T-helper 1 cell (primary cell): ENCODE results near the gene GALNT14.

Experiments
- DNase-seq, 5 donors: peaks; one replicate each; pipeline ENCODE4 v3.0.0-alpha.2; 2012 to 2020

GALNT14 gene

DNA sequence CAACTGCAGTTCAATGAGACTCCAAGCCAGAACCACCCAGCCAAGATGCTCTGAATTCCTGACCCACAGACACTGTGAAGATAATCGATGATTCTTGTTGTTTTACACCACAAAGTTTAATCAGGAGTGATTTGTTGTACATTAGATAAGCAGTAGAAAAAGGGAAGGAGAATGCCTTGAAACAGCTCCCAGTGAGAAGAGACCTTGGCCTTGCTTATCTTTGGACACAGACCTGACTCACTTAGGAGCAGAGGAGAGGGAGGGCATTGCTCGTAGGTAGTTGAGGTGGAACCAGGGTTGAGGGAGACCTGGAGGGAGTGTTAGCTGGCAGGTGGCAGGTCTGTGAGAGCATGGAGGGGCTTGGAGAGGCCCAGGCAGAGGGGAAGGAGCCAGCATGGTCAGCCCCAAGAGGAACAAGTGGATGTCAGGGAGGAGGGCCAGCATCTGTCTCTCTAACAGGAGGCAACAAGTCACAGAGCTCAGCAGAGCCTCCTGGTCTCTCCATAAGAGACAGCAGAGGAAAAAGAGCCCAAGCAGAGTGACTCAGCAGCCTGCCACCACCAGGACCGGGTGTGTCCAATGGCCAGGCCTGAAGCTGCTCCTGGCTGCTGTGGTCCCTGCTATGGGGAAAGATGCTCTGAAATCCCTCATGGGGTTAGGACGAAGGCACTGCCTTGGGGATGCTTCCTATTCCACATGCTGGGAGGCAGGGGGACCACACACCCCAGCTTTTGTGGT, 169.4 kb downstream of the GALNT14 start:
- DNase-seq: no peak

DNA sequence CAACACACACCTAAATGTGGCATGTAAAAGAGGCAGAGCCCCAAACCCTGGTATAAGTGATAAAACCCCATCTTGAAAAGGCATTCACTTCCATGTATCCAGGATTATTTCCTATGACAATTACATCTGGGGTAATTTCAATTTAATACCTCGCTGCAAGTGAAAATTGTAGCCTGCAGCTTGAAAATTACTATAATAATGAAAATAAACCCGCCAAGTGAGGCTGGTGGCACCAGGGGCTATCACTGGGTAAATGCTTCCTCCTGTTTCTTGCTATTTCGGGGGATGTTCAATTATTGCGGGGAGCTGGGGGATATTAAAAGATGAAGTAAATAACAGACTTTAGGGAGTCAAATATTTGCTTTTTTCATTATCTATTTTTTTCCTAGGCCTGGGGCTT, 171.5 kb downstream of the GALNT14 start:
- no peak for DNase-seq

DNA sequence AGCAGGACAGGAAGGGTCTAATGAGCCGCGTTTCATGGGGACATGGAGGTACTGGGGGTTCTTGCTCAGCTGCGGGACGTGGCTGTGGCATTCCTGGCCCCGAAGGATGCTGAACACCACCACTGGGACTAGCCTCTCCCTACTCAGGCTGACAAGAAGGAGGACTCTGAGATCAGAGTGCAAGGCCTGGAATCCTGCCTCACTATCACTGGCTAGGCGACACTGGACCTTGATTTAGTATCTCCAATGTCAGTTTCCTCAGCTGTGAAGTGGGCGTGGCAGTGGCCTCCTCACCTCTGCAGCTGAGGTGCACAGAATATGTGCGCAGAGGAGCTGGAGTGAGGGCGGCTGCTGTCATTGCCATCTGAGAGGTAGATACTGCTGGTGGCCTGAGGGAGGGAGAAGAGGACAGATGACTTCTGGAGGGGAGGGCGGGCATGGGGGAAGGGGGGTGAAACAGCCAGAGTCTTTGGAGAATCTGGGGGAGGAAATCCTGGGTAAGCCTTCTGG, 173.2 kb downstream of the GALNT14 start:
- DNase-seq: no peak

DNA sequence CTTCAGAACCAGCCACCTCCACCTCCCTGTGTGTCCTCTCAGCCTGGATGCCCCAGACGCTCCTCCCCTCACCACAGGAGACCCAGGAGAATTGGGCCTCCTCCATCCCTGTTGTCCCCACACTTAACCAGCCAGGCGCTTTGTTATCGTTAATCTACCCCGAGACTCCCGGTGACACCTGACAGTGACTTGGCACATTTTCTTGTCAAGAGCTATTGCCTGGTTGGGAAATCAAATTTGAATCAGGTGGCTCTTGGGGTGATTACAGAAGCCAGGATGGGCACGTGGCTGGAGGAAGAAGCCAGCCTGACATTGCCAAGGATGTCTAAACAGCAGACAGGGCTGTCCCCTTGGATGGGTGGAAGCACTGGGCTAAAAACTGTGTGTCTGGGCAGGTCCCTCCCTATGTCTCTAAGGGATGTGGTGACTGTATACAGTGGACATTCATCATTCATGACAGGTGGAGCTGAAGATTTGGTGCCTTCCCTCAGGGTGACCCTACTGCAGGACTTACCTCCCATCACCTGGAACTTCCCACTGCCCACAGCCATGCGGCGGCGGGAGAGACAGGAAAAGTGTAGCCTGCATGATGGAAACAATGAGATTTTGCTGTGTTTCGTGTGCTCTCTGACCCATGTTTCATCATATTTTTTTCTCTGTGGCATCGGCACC, 173.8 kb downstream of the GALNT14 start:
- DNase-seq: no peak

DNA sequence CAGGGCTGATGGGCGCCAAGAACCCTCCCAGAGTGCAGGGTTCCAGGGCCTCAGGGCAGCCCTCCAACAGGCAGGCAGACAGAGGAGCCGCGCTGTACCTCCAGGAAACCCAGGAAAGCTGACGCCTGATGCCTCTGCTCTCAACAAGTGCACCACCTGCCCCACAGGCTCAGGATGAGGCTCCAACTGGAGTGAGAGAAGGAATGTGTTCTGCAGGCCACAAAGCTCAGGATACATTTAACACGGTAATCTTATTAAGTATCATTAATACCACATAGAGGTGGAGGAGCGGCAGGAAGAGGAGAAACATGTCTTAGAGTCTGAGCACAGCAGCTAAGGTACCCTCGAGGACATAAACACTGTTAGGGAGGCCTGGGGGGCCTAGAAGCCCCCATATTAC, 175.1 kb downstream of the GALNT14 start:
- no peak for DNase-seq

DNA sequence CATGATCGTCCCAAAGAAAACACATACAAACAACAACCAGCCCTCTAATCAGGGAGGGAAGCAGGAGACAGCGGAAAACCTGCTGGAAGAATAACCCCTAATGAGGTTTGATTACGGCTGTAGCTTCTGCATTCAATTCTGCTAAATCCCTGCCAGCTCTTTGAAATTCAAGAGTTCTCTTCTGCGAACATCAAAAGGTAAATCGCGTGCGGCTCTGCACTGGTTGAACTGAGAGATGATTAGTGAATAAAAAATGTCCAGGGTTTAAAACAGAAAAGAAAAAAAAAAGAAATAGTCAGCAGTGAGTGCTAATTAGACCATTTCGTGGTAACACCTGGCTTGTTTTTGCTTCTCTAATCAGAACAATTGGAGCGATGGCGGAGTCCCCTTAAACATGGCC, 178.0 kb downstream of the GALNT14 start:
- DNase-seq: no peak

DNA sequence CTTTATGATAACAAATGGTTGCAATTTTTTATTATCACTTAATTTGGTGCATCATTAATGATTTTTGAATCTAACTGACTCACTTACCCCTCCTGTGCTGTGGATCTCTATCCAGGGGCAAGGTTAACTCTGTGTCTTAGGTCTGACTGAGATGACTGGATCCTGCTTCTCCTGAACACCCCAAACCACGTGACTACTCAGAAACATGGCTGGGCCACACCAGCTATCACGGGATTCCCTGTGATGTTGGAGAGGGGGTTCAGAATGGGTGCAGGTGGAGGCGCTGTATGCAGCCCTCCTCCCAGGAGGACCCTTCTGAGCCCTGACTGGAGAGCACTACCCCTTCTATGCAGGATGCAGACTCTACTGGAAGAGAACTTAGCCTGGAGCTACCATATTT, 178.6 kb downstream of the GALNT14 start:
- DNase-seq: no peak

DNA sequence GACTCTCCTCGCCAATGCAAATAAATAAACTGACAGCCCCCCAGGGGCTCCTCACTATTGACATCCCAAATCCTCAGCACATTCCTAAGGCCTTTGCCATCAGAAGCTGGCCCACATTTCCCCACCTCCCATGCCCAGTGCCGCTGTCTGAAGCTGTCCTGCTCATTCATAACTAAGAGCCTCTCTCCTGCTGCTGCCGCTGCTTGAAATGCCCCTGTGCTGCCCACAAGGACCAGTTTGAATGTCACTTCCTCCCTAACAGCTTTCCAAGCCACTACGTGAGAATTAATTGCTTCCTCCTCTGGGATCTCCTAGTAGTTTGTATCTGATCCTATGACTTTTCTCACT, 179.3 kb downstream of the GALNT14 start:
- no peak for DNase-seq

DNA sequence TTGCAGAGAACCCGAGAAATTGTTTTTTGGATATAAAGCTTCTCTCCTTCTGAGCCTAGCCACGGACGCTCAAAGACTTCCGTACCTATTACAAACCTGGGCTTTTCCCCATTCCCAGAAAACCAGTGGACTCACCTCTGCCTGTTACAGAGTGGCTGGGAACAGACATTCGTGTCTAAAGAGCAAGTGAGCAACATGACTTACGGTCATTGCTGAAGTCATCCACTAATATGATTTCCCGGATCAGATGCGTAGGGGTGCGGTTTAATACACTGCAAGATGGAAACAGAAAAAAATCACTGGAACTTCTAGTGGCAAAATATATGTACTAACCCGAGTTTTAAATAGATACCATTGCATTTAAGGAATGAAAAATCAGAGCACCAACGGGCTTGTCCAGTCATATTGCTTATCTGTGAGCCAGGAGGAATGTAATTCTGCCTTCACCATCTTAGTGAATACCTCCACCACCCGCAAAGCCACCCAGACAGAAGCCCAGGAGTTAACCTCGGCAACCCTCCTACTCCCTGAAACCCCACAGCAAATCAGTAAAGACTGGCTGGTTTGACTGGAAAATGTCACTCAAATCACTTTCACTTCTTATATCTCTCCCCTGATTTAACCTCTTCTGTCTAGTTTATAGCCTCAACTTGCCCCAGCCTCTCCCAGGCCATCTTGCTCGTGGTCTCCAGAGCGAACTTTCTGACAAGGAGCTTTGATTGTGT, 179.9 kb downstream of the GALNT14 start:
- no peak for DNase-seq

DNA sequence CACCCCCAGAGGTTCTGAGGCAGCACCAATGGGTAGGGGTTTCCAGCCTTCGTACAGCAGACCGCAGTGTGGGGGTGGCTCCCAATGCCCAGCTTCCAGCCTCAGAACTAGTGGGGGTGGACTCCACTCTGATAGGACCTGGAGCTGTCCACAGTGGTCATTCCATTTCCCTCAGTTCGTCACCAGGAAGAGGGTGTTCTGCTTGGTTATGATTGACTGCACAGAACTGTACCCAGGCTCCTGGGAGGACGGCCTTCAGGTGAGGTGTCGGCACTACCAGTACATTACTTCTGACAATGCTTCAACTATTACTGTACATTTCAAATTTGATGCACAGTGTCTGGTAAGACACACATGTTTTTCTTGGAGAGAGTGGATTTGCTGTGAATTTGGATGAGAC, 180.6 kb downstream of the GALNT14 start:
- DNase-seq: no peak

DNA sequence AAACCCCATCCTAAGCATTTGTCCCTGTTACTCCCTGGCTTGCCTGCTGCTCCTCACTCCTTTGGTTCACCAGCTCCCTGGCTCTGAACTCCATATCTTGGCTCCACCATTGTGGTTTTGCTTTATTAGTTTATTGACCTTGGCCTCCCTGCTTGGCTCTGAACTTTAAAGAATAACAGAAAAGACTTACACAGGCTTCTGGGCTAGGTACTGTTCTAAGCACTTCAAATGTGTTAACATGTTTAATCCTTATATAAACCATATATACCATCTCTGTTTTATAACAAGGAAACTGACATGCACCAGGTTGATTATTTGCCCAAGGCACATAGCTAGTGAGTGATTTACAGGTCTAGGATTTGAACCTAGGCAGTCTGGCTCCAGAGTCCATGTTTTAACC, 181.2 kb downstream of the GALNT14 start:
- no peak for DNase-seq

DNA sequence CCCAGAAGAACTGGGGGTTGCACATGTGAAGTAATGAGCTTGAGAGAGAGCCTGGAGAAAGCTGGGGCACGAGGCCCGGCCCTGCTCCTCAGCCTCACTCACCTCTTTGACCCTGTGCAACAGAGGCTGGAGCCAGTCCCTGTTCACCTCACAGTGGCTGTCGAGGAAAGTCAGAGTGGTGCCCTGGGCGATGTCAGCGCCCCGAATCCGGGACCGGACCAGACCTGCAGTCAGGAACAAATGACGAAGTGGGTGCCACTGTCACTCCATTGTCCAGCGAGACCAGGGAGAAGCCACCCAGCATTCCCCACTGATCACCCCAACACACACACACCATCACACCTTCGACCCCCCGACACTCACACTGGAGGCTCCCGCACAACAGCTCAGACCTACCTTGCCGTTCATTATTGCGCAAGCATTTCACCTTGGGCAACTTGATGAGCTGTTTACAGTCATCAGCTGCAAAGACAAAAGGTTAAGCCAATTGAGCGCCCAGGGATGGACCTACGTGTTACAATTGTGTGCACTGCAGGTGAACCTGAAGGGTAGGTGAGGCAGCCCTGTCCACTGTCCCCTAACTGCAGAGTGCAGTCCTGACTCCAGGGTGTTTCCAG, 182.6 kb downstream of the GALNT14 start:
- DNase-seq: no peak

DNA sequence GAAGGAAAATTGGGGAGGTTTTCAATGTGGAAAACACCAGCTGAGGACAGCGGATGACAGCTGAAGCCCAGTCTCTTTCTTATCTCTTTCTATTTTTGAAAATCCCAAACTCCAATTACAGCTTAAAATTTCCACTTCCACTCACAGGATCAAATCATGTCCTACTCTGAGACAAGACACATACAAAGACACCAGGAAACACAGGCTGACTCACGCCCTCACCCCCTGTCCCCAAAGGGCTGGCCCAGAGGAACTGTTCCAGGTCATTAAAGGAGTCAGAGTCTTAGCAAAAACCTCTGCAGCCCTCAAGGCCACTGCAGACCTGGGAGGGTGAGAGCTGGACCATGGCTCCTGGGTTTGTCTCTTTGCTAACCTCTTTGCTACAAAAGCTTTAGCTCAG, 187.9 kb downstream of the GALNT14 start:
- DNase-seq: no peak

DNA sequence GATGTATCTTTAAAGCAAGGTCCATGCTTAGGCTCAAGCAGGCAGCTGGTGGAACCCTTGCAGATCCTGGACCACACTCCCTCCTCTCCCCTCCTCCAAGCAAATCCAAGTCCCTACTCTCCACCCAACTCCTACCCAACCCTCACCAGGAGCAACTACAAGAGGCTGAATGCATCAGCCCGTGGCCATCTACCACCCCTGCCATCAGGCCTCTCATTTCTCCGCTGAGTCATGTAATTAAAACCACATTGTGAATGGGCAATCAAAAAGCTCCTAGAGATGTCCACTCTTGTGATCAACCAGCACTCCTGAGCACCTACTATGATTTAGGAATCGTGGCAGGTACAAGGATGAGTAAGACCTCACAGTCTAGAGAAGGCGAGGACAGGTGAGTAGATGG, 188.8 kb downstream of the GALNT14 start:
- no peak for DNase-seq

DNA sequence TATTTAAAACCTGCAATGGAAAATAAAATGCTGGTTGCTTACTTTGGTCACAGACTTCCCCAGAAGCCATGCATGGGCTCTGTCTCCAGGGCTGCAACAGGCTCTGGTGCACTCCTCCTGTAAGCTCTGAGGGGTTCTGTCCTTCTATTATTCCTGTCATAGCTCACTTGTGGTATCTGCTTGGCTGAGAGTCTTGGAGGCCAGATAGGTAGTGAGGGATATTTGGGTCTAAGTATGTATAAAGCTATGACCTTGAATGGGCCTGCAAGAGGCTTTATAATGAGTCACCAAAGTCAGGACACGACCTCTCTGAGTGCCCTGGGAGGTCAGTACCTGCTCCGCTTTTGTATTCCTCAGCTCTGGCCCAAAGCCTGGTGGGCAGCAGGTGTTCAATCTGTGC, 189.4 kb downstream of the GALNT14 start:
- no peak for DNase-seq

DNA sequence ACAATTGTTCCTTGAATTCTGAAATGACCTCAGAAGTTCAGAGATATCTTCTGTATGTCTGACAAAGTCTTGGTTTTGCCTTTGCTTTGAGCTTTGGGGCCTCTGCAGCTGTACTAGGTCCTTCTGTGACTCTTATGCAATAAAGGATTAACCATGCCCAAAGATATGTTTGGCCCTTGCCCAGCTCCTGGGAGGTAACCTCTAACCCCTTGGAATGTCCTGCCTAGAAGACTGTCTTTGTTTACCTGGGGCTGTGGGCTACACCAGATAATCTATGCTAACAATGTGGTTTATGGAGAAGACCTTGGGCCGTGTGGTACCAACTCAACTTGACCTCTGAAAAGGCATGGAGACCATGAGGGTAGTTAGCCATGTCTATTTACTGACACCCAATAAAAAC, 190.1 kb downstream of the GALNT14 start:
- DNase-seq: no peak

DNA sequence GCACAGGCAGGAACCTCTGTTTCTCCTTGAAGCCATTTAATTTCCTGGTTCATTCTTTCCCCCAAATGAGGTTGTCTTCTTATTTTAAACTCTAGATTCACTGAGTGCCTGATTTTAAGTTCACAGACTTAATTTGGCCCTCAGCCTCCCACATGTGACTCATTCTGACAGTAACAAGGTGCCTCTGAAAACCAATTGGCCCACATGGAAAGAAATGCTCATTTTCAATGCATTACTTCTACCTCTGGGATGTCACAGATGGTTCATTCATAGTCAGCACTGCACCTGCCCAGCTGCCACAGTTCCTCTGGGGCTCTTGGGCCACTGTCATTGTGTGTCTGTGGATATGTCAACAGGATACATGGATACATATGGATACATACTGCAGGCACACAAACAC, 190.6 kb downstream of the GALNT14 start:
- DNase-seq: no peak

DNA sequence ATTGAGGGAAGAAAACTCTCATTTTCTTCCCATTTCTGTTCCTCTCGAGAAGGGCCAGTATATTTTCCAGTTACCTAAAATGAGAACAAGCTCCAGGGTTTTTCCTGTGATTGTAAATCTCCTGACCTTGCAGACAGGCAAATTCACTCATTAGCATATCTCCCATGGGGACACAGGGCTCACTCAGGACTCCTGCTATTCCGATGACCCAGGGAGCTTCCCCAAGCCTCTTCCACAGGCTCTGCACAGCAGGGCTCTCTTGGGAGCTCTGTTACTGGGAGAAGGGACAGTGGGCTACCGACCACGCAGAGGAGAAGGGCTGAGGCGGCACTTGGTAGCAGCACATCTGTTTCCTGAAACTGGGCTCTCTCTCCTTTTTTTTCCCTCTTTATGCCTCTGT, 195.8 kb downstream of the GALNT14 start:
- DNase-seq: no peak

DNA sequence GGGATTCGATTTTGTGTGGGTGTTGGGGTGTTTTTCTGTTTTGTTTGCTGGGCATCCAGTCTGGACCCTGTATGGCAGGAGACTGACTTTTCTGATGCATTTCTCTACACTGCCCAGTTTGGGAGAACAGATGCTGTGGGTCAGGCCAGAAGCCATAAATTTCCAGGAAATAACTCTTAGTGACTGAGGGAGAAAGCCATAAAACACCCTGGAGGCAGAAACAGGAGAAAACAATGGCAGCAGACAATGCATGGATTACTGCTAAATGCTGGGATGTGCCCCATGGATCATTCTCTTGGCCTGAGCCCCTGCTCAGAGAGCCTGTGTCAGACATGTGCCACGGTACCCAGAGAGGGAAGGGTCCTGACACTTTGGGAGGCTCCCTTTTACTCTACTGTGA, 197.4 kb downstream of the GALNT14 start:
- no peak for DNase-seq

DNA sequence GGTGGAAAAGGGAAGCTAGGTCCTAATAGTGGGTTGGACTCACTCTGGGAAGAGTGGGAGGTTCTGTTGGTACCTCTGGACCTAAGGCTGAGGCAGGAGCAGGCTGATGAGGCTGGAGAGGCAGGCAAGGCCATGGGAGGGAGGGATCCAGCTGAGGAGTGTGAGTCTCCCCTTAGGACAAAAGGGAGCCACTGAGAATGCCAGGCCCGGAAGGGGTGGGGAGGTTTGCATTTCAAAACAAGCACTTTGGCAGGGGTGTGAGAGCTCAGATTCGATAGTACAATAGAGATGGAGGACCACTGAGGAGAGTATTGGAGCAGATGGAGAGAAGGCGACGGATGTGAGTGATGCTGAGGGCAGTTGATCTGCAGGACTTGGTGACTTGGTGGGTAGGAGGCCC, 198.9 kb downstream of the GALNT14 start:
- no peak for DNase-seq

DNA sequence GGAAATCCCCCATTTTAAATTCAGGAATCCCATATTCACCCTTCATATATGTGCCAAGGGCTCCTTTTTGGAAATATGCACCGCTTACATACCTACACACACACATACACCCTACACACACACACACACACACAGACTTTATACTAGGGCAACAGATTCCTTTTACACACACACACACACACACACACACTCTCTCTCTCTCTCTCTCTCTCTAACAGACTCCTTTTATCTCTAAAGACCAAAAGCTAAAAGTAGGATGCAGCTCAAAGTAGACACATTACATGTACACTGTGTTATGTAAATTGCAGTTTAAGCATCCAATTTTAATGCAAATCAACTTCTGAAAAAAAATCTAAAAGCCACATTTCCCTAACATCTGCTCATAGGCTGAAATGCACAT, 200.0 kb downstream of the GALNT14 start:
- no peak for DNase-seq

DNA sequence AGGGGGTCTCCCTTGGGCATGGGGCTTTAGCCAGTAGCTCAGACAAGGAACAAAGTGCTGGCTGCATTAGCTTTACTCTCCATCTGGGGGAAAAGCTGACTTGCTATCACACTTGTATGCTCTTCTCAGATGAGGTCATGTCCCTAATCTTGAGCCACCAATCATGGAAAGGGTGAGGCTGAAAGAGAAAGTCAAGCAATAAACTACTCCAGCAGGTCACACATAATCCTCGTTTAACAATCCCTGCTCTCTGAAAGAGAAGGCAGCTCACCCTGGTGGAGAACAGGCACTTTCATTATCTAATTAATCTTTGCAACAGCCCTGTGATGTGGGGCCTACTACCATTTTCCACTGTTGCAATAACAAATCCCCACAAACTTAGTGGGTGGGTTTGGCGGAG, 201.3 kb downstream of the GALNT14 start:
- no peak for DNase-seq

DNA sequence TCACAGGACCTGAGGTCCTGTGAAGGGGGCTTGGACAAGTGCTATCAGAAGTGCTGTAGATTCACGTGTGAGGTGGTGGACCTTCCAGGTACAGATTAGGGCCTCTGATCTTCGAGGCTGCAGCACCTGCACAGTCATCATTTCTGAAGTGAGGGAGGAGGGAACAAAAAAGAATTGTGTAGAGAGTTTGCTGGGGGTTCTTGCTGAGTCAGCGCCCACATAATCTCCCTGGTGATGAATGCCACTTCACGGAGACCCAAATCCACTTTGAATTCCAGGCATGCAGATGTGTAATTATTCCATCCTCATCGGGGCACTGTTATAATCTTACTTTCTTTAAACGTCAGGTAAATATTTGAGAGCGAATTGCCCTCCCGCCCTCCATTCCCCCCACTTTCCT, 202.4 kb downstream of the GALNT14 start:
- no peak for DNase-seq

DNA sequence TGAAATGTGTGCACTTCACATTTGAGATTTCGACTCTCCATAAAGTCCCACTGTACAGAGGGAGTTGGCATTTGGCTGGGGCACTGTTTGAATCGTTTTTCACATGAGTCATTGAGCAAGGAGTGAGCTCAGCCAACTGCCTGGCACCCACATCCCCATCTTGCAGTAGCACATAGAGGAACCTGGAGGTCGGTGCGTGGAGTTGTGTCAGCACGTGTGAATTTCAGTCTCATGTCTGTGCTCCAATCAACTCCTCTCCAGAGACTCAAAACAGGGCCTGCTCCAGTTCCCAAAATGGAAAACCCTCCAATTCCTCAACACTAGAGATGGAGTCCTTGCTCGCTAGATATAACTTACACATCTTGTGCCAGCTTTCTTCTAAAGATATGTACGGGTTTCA, 204.2 kb downstream of the GALNT14 start:
- DNase-seq: no peak
